Activated CD4-positive, alpha-beta T cell treated with anti-CD3 and anti-CD28 coated beads, Interleukin-2, amount 50 U/mL, for 48 hours (primary cell): Measurements from ENCODE around the gene CCDC174.

Source experiments
- DNase-seq, 2 experiments: peaks; one replicate each; pipeline ENCODE4 v3.0.0-alpha.2; 2020

CCDC174 gene

DNA sequence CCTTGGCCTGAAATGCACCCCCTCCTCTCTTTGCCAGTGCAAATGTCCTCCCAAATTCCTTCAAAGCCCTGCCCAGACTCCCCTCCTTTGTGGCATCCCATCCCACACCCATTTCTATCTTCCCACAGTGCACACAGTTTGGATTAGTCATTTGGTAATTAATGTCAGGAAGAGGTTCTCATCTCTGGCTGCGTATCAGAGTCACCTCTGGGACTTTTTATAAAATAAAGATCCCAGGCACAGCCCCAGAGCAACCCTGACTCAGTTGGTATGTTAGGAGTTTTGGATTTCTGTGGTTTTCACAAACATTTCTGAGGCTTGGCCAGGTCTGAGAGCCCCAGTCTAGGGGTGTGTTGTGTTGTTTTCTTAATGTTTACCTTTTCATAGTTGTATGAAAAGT is 65.0 kb downstream of the CCDC174 start:
- no peak for DNase-seq

DNA sequence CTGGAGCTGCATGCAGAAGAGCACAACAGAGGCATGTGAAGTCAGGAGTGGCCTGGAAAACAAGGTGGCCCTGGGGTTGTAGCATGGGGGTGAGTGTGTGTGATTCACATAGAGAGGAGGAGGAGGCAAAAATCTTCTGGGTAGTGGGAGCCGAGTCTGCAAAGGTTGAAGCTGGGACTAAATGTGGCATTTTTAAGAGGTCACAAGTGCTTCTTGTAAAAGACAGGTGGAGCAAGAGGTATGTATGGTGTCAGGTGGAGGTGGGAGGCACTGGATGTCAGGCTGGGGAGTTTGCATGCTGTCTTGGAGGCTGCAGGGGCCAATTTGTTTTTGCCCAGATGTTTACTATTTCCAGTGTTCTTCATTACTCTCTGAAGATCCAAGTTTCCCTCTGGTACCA is 65.7 kb downstream of the CCDC174 start:
- no peak for DNase-seq

DNA sequence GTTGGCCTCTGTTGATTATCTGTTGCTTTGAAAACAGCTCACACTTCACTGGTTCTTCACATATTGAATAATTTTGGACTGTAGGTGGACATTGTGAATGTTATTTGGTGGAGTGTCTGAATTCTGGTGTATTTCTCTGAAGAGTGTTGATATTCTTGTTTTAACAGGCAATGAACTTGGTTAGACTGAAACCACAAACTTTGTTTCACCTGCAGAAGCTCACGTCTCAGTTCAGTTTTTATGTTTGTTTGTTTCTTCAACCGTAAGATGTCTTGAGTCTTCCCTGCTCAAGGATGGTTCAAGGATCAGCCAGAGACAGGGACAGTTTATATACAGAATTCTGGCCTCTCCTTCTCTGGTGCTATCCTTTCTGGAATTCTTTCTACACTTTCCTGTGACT is 67.0 kb downstream of the CCDC174 start:
- no peak for DNase-seq

DNA sequence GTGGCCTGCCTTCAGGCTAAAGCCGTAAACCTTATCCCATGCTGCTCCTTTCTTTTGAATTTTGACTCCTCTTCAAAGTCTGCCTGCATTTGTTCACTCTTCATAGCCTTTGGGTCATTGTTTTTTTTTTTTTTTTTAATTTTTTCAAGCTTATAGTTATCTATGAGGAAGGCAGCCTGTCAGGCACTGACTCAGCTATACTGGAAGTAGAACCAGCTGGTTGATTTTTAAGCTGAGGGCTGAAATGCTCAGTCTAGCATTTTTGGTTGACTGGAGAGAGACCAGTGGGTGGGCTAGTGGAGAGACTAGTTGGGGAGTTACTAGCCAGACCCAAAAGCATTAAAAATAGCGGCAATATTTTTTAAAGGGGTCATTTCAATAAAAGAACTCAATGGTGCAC is 67.4 kb downstream of the CCDC174 start:
- DNase-seq = no peak

DNA sequence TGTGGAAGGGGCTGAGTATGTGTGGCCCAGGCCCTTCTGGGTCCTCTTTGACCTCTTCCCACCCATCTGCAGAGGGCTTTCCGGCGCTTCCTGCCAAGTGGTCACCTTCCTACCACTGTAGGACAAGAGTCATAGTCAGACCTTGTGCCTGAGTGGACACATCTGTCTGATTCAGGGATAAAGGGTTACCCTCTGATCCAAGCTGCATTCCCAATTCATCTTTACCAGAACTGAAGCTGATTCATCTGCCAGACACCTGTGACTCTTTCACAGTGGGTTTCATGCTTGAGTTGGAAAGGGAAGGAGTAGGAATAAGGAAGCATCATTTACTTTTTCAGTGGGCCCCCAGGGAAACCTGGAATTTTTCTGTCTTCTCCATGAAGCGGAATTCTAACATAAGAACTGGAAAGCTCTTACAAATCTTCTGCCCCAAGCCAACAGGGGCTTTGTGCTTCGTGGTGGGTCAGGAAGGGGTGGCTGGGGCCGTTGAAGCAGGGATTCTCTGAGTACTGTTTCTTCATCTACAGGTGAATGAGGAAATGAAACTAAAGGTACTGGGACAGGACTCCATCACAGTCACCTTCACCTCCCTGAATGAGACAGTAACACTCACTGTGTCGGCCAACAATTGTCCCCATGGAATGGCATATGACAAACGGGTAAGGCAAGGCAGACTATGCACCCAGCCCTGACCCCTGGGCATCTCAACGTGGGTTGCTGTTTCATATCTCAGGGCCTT is 69.7 kb downstream of the CCDC174 start:
- no peak for DNase-seq
